SK-N-SH treated with all-trans-retinoic acid at 6 μM for 48 hours (cell line): ENCODE measurements around the gene FAM161A.
"Not testable (repeated sequence)": the region's sequence is repeated elsewhere in the genome, so short reads cannot be mapped to it uniquely, and the experiment has no call there.

ENCODE experiments used
- ARNTL ChIP-seq: fragments of 450-650 bp; formaldehyde crosslinking; IDR thresholded peaks from 2 replicates; pipeline ENCODE4 v1.5.0; 2020; ENCODE audit warnings: low read depth, mild to moderate bottlenecking, moderate library complexity, borderline replicate concordance
- GLIS3 ChIP-seq: fragments of 250-450 bp; sonication (Bioruptor Pico); IDR thresholded peaks from 2 replicates; pipeline ENCODE4 v1.5.0; 2020; ENCODE audit warnings: mild to moderate bottlenecking, moderate library complexity
- OSR1 ChIP-seq: fragments of 250-450 bp; sonication (Bioruptor Pico); IDR thresholded peaks from 2 replicates; pipeline ENCODE4 v1.8.0; 2022; ENCODE audit warnings: moderate library complexity, mild to moderate bottlenecking, inconsistent platforms
- PPARA ChIP-seq: fragments of 250-450 bp; sonication (Bioruptor Pico); IDR thresholded peaks from 2 replicates; pipeline ENCODE4 v1.5.0; 2020; ENCODE audit warnings: mild to moderate bottlenecking, borderline replicate concordance
- TOX ChIP-seq: fragments of 250-450 bp; sonication (Bioruptor Pico); IDR thresholded peaks from 2 replicates; pipeline ENCODE4 v1.8.0; 2021; ENCODE audit warnings: mild to moderate bottlenecking, moderate library complexity, borderline replicate concordance
- ZC3H10 ChIP-seq: fragments of 250-450 bp; sonication (Bioruptor Pico); IDR thresholded peaks from 2 replicates; pipeline ENCODE4 v1.5.1; 2021; ENCODE audit warnings: mild to moderate bottlenecking, moderate library complexity
- ZNF8 ChIP-seq: fragments of 450-650 bp; formaldehyde crosslinking; IDR thresholded peaks from 2 replicates; pipeline ENCODE4 v1.5.0; 2020; ENCODE audit warnings: mild to moderate bottlenecking, moderate library complexity
- TF ChIP-seq, protein P1 (sequence below): fragments of 250-450 bp; sonication (Bioruptor Pico); IDR thresholded peaks from 2 replicates; pipeline ENCODE4 v1.8.0; 2020; ENCODE audit warnings: mild to moderate bottlenecking, moderate library complexity, borderline replicate concordance

DNA sequence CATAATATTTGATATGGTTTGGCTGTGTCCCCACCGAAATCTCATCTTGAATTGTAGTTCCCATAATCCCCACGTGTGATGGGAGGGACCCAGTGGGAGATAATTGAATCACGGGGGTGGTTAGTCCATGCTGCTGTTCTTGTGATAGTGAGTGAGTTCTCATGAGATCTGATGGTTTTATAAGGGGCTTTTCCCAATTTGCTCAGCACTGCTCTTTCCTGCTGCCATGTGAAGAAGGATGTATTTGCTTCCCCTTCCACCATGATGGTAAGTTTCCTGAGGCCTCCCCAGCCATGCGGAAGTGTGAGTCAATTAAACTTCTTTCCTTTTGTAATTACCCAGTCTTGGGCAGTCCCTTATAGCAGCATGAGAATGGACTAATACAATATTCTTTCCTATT lies 56.4 kb downstream of the FAM161A start:
- not testable (repeated sequence) for TF ChIP-seq OSR1 (CRISPR knock-in tag); GLIS3 (CRISPR knock-in tag); TOX; ZC3H10 (CRISPR knock-in tag); ARNTL (CRISPR knock-in tag); PPARA (CRISPR knock-in tag); ZNF8
- TF ChIP-seq, protein P1, sequence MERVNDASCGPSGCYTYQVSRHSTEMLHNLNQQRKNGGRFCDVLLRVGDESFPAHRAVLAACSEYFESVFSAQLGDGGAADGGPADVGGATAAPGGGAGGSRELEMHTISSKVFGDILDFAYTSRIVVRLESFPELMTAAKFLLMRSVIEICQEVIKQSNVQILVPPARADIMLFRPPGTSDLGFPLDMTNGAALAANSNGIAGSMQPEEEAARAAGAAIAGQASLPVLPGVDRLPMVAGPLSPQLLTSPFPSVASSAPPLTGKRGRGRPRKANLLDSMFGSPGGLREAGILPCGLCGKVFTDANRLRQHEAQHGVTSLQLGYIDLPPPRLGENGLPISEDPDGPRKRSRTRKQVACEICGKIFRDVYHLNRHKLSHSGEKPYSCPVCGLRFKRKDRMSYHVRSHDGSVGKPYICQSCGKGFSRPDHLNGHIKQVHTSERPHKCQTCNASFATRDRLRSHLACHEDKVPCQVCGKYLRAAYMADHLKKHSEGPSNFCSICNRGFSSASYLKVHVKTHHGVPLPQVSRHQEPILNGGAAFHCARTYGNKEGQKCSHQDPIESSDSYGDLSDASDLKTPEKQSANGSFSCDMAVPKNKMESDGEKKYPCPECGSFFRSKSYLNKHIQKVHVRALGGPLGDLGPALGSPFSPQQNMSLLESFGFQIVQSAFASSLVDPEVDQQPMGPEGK: not testable (repeated sequence)
